BJ (cell line): Measurements from ENCODE around the gene CNN1. TPM values are rescaled to one million over a fixed set of nuclear protein-coding genes. Genes with fewer than 3 reads are reported as not detected.
A peak's percentile ranks its signal among the peaks of the same experiment; 100 is the strongest.
"Not testable (repeated sequence)": the region's sequence is repeated elsewhere in the genome, so short reads cannot be mapped to it uniquely, and the experiment has no call there.

Experiments
- CTCF ChIA-PET: fragments of 350-600 bp; formaldehyde crosslinking; extraction: SDS; loops from one replicate; lab custom pipeline; 2021; ENCODE audit warnings: antibody characterized with exemption, inconsistent platforms; lab: Yijun Ruan, JAX
- POLR2A ChIA-PET: fragments of 300-600 bp; sonication (Branson Sonifier 250); formaldehyde crosslinking; extraction: SDS; loops from one replicate; lab custom pipeline; 2021; ENCODE audit warnings: antibody characterized with exemption; lab: Charles Lee
- DNase-seq: peaks from one replicate; pipeline ENCODE4 v3.0.0-alpha.2; 2011; ENCODE audit warnings: low read depth
- H3K27me3 ChIP-seq: 2 replicates; pipeline ENCODE4 v1.6.0; 2011; ENCODE audit warnings: low read length; ENCODE audit not compliant: control insufficient read depth, insufficient read depth
- H3K36me3 ChIP-seq: 2 replicates; pipeline ENCODE4 v1.5.1; 2011; ENCODE audit warnings: low read length; ENCODE audit not compliant: control insufficient read depth, insufficient read depth
- H3K4me3 ChIP-seq: 2 replicates; pipeline ENCODE4 v1.5.1; 2011; ENCODE audit warnings: low read depth, mild to moderate bottlenecking, control low read depth, low read length
- CTCF ChIP-seq: IDR thresholded peaks from 2 replicates; pipeline ENCODE4 v1.5.1; 2011; ENCODE audit warnings: low read depth, mild to moderate bottlenecking, control low read depth, inconsistent platforms, low read length, moderate library complexity; ENCODE audit not compliant: insufficient read depth
- polyA plus RNA-seq: library from polyadenylated mRNA; depleted of rRNA; stranded (reverse); fragments of >200 nt; gene quantifications from 2 replicates; pipeline ENCODE4 v1.2.3, GENCODE V29; 2011

Gene CNN1
- polyA plus RNA-seq, 1 experiment: 267 TPM

DNA sequence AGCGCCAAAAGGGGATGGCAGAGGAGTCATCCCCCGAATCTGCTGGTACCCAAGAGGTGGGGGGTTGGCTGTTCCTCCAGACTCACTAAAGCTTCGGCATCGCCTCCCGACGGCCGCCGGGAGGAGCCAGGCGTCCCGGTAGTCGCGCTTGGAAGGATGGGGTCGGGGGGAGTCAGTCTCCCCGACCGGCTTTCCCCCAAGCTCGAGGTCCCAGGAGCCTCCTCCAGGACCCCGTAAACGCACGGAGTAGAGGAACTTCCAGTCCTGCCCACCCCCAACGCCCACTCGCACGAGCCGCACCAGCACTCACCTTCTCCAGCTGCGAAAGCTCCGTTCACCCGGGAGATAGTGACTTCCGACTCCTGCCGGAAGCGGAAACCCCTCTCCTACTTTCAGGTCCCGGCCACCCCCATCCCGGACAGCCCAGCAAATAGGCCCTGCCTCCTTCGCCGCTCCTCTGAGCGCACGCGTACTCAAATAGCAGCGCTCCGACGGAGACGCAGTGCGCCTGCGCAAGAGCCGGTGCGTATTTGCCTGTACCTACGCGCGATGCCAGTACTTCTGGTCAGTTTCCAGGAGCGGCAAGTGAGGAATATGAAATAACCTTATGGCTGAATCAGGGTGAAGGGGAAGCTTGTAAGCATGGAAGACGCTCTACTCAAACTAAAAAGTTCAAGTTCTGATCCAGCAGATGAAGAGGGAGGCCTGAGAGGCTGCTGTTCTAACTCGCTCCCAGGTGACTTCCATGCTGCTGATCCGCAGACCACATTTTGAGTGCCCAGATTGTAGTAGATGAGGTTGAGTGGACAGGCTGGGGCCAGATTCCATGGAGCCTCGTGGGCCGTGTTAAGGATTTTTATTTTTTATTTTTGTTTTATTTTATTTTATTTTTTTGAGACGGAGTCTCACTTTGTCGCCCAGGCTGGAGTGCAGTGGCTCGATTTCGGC, 20.5 kb downstream of the CNN1 start, which contains the start of gene ELOF1:
Gene ELOF1, minus strand, starts transcription at position 350 of the 948 bp plus-strand sequence. CDS start 4,883 bp downstream, outside the sequence.
- H3K27me3 ChIP-seq: no peaks in the 10 kb centered on the region
- TF ChIP-seq CTCF: peak; percentile 42
- peak within 1 kb of the TSS; percentile 66 for H3K4me3 ChIP-seq
- H3K36me3 ChIP-seq: peaks cover 4% of the 10 kb centered on the region
- ChIA-PET POLR2A (interaction anchor here (0.8 kb wide), 1 partner anchor 184 kb away, joined by 3 read pairs; no protein-coding TSS in a partner anchor), CTCF (interaction anchor here (0.6 to 3.2 kb wide), 14 partner anchors 9 to 272 kb away, joined by 3 to 14 read pairs (median 4); partner anchors contain the start of genes ACP5 and CNN1)
- peak; percentile 88 for DNase-seq

GRCh38 chr19:11560404-11561051, 21.9 kb downstream of the CNN1 start:
- peak; percentile 63 for TF ChIP-seq CTCF
- Histone ChIP-seq H3K36me3 (peaks cover 1% of the 10 kb centered on the region), H3K4me3 (no peak overlapping the region), H3K27me3 (no peaks in the 10 kb centered on the region)
- ChIA-PET CTCF (interaction anchor here (0.6 to 3.2 kb wide), 13 partner anchors 8 to 580 kb away, joined by 3 to 19 read pairs (median 4); partner anchors contain the start of genes ACP5, CNN1 and ZNF20), POLR2A (no interaction called here)
- no peak for DNase-seq

GRCh38 chr19:11563532-11563931, 24.9 kb downstream of the CNN1 start:
- Histone ChIP-seq H3K27me3 (no peaks in the 10 kb centered on the region), H3K36me3 (no peaks in the 10 kb centered on the region), H3K4me3 (no peak overlapping the region)
- ChIA-PET CTCF (interaction anchor here (1.0 to 2.3 kb wide), 2 partner anchors 22 to 25 kb away, joined by 4 to 5 read pairs; no protein-coding TSS in a partner anchor), POLR2A (no interaction called here)
- DNase-seq: no peak
- TF ChIP-seq CTCF: no peak

- H3K36me3 ChIP-seq, H3K4me3 ChIP-seq, POLR2A ChIA-PET, H3K27me3 ChIP-seq, DNase-seq: not testable (repeated sequence)
- CTCF ChIA-PET: interaction anchor here (1.0 to 2.3 kb wide), 2 partner anchors 21 to 24 kb away, joined by 4 to 5 read pairs; no protein-coding TSS in a partner anchor
Observed at GRCh38 chr19:11564082-11564807, 25.6 kb downstream of the CNN1 start.

DNA sequence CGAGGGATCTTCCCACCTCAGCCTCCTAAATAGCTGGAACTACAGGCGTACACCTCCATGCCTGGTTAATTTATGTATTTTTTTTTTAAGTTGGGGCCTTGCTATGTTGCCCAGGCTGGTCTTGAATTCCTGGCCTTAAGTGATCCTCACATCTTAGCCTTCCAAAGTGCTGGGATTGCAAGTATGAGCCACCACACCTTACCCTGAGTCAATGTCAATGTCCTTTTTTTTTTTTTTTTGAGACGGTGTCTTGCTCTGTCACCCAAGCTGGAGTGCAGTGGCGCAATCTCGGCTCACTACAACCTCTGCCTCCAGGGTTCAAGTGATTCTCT, 27.0 kb downstream of the CNN1 start:
- H3K36me3 ChIP-seq, H3K27me3 ChIP-seq, DNase-seq, H3K4me3 ChIP-seq, CTCF ChIA-PET, POLR2A ChIA-PET: not testable (repeated sequence)
